AG08395 (cell line): ENCODE measurements around the gene FGGY.
A peak's percentile ranks its signal among the peaks of the same experiment; 100 is the strongest.

Experiments used
- DNase-seq: peaks from one replicate; pipeline ENCODE4 v3.0.0; 2012; ENCODE audit warnings: mixed read lengths, low spot score

Gene FGGY

GRCh38 chr1:59766227-59766855 lies 469.4 kb downstream of the FGGY start:
- DNase-seq: no peak

DNA sequence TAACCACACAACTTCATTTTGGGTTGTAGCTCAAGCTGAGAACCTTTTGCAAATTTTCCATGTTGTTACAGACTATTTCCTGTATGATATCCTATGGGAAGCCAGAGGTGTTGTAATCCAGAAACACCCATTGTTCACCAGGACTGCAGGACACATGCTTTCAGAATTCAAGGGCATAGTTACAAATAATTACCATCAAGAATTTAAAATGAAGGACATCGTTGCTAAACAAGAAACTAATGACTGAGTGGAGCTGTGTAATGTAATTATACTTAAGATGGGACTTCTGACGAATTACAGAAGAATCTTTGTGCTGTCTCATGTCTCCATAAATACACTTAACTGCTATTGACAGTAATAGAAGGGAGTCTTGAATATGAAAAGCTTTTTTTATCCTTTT lies 470.2 kb downstream of the FGGY start:
- no peak for DNase-seq

- DNase-seq: no peak
Measured at GRCh38 chr1:59768792-59769735, 472.2 kb downstream of the FGGY start.

- no peak for DNase-seq
Measured at GRCh38 chr1:59769736-59770095, 472.8 kb downstream of the FGGY start.

DNA sequence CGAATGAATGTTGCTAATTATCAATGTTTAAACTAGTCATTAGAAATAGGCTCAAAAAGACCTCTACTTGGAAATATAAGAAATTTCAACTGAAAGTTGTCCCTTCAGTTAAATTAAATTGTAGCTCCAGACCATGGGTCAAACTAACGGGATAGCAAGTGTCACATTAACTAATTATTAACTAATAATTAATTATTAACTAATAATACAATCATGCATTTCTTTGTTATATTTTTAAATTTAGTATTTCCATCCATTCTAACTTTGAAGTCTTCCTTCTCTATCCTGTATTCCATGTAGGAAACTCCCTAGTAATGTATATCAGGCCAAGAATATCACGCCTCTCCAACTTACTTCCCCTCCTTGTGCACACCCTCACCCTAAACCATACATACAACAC lies 474.5 kb downstream of the FGGY start:
- DNase-seq: no peak

GRCh38 chr1:59775480-59775879 lies 478.6 kb downstream of the FGGY start:
- no peak for DNase-seq

DNA sequence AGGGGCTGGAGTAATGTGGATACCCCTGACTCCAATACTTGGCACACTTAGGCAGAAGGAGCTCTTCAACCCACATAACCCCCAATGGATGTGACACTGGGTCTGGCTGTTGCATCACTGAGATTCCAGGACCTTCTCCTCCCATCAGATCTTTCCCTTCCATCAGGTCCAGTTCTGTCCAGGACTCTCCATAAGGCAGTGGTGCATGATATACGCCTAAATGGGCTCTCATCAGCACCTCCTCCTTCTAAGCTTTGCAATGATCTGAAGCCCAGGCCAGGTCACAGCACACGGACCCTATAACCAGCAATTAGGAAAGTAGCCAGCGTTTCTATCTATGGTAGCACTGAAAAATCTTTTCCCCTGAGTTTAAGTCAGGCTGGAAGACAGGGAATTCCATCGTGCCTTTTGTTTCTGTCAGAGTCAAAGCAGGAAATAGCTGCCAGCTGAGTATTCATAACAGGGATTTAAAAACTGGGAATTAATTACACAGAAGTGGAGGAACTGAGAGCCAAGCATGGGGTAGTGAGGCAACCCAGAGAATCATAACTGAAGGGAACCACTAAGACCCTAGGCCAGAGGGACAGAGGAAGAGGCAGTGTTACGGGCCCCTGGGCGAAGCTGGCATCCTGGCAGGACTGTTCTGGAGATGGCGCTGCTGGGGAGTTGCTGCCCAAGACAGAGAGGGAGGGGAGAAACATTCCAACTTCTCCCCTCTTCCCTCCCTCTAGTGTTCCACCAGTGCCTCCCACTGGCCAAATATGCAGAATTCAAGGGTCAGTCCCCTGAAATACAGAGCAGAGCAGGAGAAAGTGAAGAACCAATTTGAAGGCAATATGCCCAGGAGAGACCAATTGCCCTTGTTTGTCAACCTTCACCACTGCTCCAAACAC lies 480.3 kb downstream of the FGGY start:
- DNase-seq: peak; percentile 72

- DNase-seq: no peak
Measured at GRCh38 chr1:59779949-59780348, 483.1 kb downstream of the FGGY start.

GRCh38 chr1:59788825-59789224 lies 491.9 kb downstream of the FGGY start:
- no peak for DNase-seq

GRCh38 chr1:59798600-59798999 lies 501.7 kb downstream of the FGGY start:
- no peak for DNase-seq

DNA sequence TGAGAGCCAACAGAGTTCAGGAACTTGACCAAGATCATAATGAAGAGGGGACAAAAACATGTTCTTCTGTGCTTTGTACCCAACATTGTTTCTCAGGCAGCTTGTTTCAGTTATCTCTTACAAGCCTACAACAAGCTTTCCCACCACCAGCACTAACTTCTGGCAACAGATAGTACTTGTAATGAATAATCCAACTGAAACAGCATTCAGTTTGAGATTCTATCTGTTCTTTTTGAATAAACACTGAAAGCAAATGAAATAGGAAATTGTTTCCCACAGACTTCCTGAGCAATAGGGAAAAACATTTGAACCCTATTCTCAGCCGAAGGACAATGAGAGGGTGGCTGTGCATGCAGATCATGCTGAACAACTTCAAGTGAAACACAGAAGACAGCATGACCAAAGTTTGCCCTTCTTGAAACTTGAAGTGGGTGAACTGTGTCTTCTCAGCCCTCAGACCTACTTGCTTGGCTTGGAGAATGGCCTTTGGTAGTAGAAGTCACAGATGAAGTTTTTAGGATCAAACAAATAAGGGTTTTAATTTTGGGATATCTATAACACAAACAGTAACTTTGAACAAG lies 506.7 kb downstream of the FGGY start:
- DNase-seq: no peak

- DNase-seq: no peak
Measured at GRCh38 chr1:59804301-59804700, 507.4 kb downstream of the FGGY start.

GRCh38 chr1:59805554-59805953 lies 508.7 kb downstream of the FGGY start:
- DNase-seq: no peak
